ENCODE results near the gene ORM2.

The ORM2 gene

GRCh38 chr9:114296338-114296737 is 33.3 kb upstream of the ORM2 start:
- DNase-seq, result no peak

DNA sequence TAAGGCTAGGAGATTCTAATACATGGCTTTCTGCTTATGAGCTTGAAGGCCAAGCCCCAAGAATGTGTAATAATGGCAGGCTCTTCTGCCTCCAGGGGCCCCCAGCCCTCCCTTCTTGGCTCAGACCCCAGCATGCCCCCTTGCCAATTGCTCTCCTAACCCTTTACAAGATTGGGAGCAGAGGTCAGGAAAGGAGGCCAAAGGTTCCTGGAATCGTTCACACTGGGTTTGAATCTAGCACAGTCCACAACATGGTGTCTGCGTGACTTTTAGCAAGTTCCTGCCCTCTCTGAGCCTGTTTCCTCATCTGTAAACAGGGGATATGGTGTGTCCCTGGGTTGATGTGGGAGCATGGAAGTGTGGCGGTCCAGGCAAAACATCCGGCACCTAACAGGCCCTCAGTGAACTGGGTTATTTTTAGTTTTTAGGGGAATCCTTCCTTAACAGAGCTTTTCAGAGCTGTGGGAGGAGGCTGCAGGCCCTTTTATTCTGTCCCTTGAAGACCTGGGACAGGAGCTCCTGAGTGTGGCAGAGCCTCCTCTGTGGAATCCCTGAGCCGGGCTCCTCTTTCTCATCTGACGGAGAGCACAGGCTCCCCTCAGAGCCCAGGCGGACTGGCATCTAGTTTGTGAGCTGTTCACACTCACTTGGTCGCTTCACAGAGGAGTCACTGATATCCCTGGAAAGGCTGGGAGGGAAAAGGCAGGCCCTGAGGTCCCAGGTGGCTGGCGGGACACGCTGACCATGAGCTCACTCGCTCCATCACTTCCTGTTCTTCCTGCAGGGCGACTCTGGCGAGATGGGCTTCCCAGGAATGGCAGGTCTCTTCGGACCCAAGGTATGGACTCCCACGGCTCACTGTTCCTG is 30.1 kb upstream of the ORM2 start:
- DNase-seq, result no peak

DNA sequence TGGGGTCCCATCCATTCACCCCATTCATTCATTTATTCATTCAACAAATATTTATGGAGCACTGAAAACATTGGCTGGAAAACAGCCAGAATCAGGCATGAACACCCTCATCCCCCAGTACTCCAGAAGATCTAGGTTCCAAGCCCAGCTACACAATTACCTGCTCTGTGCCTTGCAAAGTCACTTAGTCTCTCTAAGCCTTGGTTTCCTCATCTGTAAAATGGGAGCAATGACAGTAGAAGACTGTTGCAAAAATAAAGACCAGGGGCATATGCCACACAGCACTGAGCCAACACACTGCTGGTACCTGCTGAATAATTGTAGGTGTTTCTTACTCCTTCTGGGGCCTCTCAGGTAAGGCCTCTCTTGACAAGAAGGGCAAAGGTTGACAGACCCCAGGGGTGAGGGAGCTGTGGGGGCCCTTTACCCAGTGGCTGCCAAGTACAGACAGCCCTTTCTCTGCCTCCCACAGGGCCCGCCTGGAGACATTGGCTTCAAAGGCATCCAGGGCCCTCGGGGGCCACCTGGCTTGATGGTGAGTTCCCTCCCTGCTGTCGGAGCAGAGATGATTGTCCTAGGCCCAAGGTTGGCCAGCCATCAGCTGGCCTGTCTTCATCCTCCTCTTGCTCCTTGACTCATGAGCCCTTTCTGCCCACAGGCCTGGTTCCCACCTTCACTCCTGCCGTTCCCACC is 29.4 kb upstream of the ORM2 start:
- DNase-seq, result no peak

DNA sequence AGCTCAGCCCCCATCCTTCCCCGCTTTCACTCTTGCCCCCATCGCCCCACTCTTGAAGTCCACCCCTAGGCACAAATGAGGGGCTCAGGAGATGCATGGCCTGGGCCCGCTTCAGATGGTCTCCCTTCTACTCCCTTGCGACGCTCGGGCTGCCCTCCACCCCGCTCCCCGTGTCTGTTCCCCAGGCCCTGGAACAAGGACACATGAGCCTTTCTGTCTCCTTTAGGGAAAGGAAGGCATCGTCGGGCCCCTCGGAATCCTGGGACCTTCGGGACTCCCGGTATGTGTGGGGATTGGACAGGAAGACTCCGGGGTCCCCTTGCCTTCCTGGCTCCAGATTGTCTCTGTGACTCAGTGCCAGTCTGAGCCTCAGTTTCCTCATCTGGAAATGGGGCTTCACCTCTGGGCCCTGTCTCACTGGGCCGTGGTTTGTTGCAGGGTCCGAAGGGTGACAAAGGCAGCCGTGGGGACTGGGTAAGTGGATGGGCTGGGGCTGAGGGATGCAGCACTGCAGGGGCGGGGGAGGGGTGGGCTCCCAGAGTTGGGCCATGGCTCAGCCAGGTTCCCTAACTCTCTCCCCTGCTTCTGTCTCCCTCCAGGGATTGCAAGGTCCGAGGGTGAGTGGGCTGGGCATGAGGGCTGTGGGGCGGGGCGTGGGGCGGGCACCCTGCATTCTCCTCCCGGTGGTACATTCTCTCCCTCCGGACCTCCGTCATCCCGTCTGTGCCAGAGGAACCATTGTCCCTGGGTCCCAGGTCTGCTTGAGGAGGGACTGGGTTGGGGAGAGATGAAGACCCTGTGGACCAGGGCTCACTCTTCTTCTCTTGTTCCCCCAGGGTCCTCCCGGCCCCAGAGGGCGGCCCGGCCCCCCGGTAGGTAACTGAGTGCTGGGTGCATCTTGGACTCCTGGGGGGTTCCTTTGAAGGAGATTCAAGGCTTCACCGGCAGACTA is 28.5 kb upstream of the ORM2 start:
- DNase-seq, result no peak

GRCh38 chr9:114301798-114302565 is 27.7 kb upstream of the ORM2 start:
- DNase-seq, result no peak

GRCh38 chr9:114302727-114303126 is 26.9 kb upstream of the ORM2 start:
- no peak for DNase-seq

- no peak for DNase-seq
Measured at GRCh38 chr9:114303571-114303970, 26.1 kb upstream of the ORM2 start.

- DNase-seq, result peak in 1 of 2 experiments; percentile 17
Measured at GRCh38 chr9:114303977-114304376, 25.7 kb upstream of the ORM2 start.

DNA sequence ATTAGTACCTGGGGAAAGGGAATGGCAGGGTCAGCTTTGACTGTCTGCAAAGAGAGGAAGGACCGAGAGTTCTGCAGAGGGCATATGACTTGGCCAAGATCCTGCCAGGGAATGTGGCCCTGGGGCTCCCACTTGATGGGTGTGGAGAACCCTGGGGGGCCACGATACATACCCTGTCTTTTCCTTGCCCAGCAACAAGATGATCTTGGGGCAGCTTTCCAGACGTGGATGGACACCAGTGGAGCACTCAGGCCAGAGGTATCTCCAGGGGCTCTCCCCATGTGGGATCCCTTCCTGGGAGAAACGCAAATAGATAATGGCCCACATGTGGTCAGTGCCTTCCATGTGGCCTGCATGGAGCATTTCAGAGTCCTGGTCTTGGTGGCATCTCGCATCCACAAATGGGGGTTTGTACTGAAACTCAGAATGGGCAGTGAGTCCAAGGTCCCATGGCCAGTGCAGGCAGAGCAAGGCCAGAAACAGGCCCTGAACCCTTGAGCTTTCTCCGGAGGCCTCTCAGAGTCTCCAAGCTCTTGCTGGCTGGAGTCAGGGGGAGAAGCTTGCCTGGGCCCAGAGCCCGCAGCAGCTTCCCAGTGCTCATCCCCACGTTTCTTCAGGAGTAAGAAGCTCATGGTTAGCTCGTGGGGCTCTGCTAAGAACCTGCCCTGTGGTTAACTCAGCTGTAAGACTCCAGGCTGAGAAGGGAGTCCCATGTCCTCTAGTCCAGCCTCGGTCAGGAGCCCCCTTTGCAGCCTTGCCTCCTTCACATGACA is 25.1 kb upstream of the ORM2 start:
- no peak for DNase-seq

GRCh38 chr9:114307899-114308267 is 21.8 kb upstream of the ORM2 start:
- DNase-seq, result peak in 1 of 2 experiments; percentile 9

DNA sequence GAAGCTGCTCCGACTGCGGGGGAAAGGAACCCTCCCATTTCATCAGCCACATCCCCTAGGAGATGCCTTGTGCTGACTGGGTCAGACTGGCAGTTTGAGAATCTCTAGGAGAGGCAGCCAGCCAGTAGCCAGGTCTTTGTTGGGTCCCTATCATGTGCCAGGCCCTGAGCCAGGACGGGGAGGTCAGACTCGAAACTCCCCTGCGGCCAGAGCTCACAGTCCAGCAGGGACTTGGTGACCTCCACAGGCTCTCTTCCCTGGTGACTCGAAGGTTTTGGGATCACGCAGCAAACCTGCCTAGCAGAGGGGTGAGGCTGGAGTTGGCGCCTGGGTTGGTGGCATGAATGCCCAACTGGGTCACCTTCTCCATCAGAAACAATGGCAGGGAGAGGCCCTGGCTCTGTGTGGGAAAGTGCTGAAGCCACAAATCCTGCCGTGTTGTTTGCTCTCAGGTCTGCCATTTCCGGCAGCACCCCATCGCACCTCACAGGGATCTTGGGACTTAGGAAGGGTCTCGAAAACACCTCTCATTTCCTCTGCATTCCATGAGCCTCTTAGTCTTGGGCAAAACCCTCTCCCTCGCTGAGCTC is 21.2 kb upstream of the ORM2 start:
- DNase-seq, result no peak

- DNase-seq, result no peak
Measured at GRCh38 chr9:114309096-114309495, 20.6 kb upstream of the ORM2 start.

DNA sequence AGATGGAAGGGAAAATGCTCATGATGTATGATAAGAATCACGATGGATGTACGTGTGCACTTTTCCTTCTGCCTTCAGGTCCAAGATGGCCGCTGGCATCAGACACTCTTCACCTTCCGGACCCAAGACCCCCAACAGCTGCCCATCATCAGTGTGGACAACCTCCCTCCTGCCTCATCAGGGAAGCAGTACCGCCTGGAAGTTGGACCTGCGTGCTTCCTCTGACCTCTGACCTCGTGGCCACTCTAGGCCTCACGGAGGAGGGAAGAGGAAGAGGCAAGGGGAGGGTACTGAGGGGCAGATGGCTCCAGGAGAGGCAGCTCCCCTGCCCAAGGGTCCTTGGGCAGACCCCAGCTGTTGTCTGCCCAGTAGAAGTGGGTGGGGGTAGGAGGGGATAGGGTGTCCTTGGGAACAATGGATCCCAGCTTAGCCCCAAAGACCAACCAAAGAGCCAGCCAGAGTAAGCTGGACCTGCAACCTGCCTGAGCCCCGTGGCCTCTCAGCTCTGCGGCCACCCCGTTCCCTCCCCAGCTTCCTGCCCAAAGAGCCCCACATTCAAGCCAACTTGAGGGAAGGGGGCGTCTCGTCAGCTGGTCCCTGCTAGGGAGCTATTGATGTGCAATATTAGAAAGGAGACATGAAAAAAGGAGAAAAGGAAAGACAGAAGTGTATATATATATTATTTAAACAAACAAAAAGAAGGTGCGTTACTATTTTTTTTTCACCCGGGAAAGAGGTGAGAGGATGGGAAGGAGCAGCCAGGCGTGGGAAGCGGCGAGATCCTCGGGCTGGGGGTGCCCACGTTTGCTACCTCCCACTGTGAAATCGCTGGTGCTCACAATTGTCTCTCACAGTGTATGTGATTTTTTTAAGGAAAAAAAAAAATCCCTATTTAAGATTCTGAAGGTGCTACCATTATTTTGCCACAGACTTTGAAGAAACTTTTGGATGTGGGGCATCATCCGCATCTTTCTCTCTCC is 18.9 kb upstream of the ORM2 start:
- DNase-seq, result no peak

DNA sequence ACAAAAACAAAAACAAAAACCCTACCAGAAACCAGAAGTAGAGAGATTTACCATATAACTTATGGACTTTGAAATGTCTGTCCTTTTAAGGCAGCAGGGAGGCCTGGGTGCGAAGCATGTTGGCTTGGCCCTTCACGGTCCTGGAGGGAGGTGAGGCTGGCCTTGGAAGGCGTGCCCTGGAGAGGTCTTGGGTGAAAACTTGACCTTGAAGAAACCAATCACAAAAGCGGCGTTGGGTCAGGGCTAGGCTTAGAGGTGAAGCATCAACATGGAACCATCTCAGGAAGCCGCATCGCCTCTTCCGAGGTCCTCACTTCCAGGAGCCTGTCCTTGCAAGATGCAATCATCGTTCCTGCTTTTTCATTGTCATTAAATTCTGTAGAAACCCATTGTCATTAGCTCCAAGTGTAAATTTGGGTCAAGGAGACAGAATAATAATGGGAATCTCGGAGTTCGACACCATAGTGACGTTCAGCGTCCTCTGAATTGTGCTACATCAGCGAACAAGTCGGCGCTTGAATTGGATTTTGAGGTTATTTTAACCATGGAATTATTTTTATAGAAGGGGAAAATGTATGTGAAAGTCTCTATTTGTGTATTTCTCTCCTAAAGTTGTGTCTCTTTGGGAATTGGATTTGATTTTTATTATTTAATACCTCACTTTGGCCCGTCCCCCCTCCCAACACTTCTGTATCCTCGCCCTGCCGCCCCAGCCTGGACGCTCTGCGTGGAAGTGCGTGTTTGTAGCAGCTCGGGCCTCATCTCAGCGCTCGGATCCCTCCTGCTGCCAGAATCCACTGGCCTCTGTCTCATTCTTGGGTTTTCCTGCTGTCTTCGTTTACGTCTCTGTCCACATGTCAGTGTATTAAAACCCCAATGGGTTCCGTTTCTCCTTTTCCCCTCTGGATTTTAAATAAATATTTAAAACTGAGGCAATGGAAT is 17.8 kb upstream of the ORM2 start:
- no peak for DNase-seq

- DNase-seq, result no peak
Measured at GRCh38 chr9:114312513-114312875, 17.2 kb upstream of the ORM2 start.

DNA sequence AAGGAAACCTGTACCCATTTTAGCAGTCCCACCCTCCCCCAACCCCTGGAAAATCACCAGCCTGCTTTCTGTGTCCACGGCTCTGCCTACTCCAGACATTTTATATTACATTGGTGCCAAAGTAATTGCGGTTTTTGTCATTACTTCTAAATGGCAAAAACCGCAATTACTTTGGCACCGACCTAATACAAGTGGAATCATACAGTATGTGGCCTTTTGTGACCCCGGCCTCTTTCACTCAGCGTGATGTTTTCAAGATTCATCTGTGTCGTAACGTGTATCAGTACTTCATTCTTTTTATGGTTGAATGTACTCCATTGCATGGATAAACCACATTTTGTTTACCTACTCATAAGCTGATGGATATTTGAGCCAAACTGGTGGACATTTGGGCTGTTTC is 16.5 kb upstream of the ORM2 start:
- no peak for DNase-seq

DNA sequence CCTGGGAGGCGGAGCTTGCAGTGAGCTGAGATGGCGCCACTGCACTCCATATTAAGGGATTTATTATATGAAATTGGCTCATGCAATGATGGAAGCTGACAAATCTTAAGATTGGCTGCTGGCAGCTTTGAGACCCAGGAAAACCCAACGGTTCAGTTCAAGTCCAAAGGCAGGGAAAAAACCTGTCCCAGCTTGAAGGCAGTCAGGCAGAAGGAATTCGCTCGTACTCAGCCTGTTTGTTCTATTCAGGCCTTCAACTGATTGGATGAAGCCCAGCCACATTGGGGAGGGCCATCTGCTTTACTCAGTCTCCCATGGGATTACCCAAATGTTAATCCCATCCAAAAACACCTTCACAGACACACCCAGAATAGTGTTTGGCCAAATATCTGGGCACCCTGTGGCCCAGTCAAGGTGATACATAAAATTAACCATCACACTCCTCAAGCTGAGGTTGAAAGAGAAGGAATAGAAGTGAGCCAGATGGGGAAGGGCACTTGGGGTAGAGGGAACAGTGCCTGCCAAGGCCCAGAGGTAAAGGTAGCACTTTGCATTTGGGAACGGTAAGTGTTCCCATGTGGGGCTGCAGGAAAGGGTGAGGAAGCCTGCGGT is 15.3 kb upstream of the ORM2 start:
- DNase-seq, result peak; percentile 38 to 73
